IPS-11a (cell line): ENCODE results near the gene TSNAXIP1.

Experiments used
- H3K4me3 ChIP-seq: one replicate; pipeline ENCODE4 v1.5.1; 2013; ENCODE audit warnings: low read depth, low read length, control low read depth

The TSNAXIP1 gene

GRCh38 chr16:67806428-67807147, at the start of gene TSNAXIP1, which contains the start of gene RANBP10:
Gene TSNAXIP1 (plus strand): TSS chr16:67806889. CDS start chr16:67807150, 261 bp downstream.
Gene RANBP10 (minus strand): TSS chr16:67806560. CDS start chr16:67806536, 24 bp downstream.
- peak within 1 kb of the TSS; percentile 96 for H3K4me3 ChIP-seq

- H3K4me3 ChIP-seq, result no peak overlapping the region
Observed at GRCh38 chr16:67758006-67758405, 48.7 kb upstream of the TSNAXIP1 start.

- H3K4me3 ChIP-seq, result no peak overlapping the region
Observed at GRCh38 chr16:67758966-67759365, 47.7 kb upstream of the TSNAXIP1 start.

- H3K4me3 ChIP-seq, result no peak overlapping the region
Observed at GRCh38 chr16:67760206-67760955, 46.3 kb upstream of the TSNAXIP1 start.

- no peak overlapping the region for H3K4me3 ChIP-seq
Observed at GRCh38 chr16:67760956-67761230, 45.8 kb upstream of the TSNAXIP1 start.

- no peak overlapping the region for H3K4me3 ChIP-seq
Observed at GRCh38 chr16:67761924-67762323, 44.8 kb upstream of the TSNAXIP1 start.

GRCh38 chr16:67762385-67762784, 44.3 kb upstream of the TSNAXIP1 start:
- H3K4me3 ChIP-seq, result no peak overlapping the region

GRCh38 chr16:67763066-67763465, 43.6 kb upstream of the TSNAXIP1 start:
- H3K4me3 ChIP-seq, result no peak overlapping the region

GRCh38 chr16:67764158-67764667, 42.5 kb upstream of the TSNAXIP1 start:
- H3K4me3 ChIP-seq, result no peak overlapping the region

- no peak overlapping the region for H3K4me3 ChIP-seq
Observed at GRCh38 chr16:67766291-67766690, 40.4 kb upstream of the TSNAXIP1 start.

- H3K4me3 ChIP-seq, result no peak overlapping the region
Observed at GRCh38 chr16:67767953-67768352, 38.7 kb upstream of the TSNAXIP1 start.

GRCh38 chr16:67770346-67770991, 36.2 kb upstream of the TSNAXIP1 start:
- no peak overlapping the region for H3K4me3 ChIP-seq

GRCh38 chr16:67773099-67773498, 33.6 kb upstream of the TSNAXIP1 start:
- no peak overlapping the region for H3K4me3 ChIP-seq

- no peak overlapping the region for H3K4me3 ChIP-seq
Observed at GRCh38 chr16:67773569-67774456, 32.9 kb upstream of the TSNAXIP1 start.

GRCh38 chr16:67774457-67774853, 32.2 kb upstream of the TSNAXIP1 start:
- no peak overlapping the region for H3K4me3 ChIP-seq

GRCh38 chr16:67775273-67775672, 31.4 kb upstream of the TSNAXIP1 start:
- H3K4me3 ChIP-seq, result no peak overlapping the region

GRCh38 chr16:67779256-67780014, 27.3 kb upstream of the TSNAXIP1 start:
- H3K4me3 ChIP-seq, result no peak overlapping the region

GRCh38 chr16:67780847-67781564, 25.7 kb upstream of the TSNAXIP1 start:
- no peak overlapping the region for H3K4me3 ChIP-seq

- H3K4me3 ChIP-seq, result no peak overlapping the region
Observed at GRCh38 chr16:67781565-67781921, 25.1 kb upstream of the TSNAXIP1 start.
